Endothelial cell of umbilical vein (primary cell): Measurements from ENCODE around the gene HOXA9. TPM values are rescaled to one million over a fixed set of nuclear protein-coding genes. Genes with fewer than 3 reads are reported as not detected.

Source experiments
- BruUV-seq: library from RNA; stranded (reverse); fragments of 400-500 nt; replicated peaks from 2 replicates; lab custom pipeline; 2021; lab: Mats Ljungman, UMichigan
- CTCF ChIA-PET: fragments of 300-600, 350-600 bp; sonication (Branson Sonifier 250); formaldehyde crosslinking; loops from one replicate; lab custom pipeline; 2021; ENCODE audit warnings: antibody characterized with exemption, inconsistent platforms; lab: Charles Lee
- POLR2A ChIA-PET: fragments of 300-600, 350-600 bp; sonication (Branson Sonifier 250); formaldehyde crosslinking; loops from one replicate; lab custom pipeline; 2021; ENCODE audit warnings: antibody characterized with exemption, inconsistent platforms; lab: Charles Lee
- DNase-seq: peaks from one replicate; pipeline ENCODE4 v3.0.0-alpha.2; 2011; ENCODE audit warnings: low read depth, low spot score
- FAIRE-seq: peaks from 2 replicates; lab custom pipeline; 2011; peaks lifted over from hg19 to GRCh38; lab: Jason Lieb, UNC
- H2AFZ ChIP-seq: 2 replicates; pipeline ENCODE4 v1.6.0; 2012; ENCODE audit warnings: low read depth, low read length, control low read depth, inconsistent platforms
- H3K27ac ChIP-seq: 2 replicates; pipeline ENCODE4 v1.5.1; 2011; ENCODE audit warnings: low read depth, mild to moderate bottlenecking, control low read depth, low read length, moderate library complexity; ENCODE audit not compliant: insufficient read depth
- H3K27me3 ChIP-seq, 2 experiments: 2 replicates each; pipeline versions ENCODE4 v1.6.0 to v1.6.1; 2011; ENCODE audit warnings: low read length in 2 of 2, mixed read lengths in 1 of 2; ENCODE audit not compliant: control insufficient read depth in 2 of 2, insufficient read depth in 2 of 2
- H3K36me3 ChIP-seq, 2 experiments: 2 replicates in 1 of 2; 3 replicates in 1 of 2; pipeline ENCODE4 v1.5.1; 2011; ENCODE audit warnings: low read length in 2 of 2, mild to moderate bottlenecking in 1 of 2, moderate library complexity in 1 of 2; ENCODE audit not compliant: control insufficient read depth in 2 of 2, insufficient read depth in 2 of 2; ENCODE audit errors: extremely low read depth in 1 of 2
- H3K4me1 ChIP-seq: 3 replicates; pipeline ENCODE4 v1.5.1; 2011; ENCODE audit warnings: mild to moderate bottlenecking, low read length; ENCODE audit not compliant: control insufficient read depth, insufficient read depth; ENCODE audit errors: extremely low read depth
- H3K4me2 ChIP-seq: 2 replicates; pipeline ENCODE4 v1.6.1; 2011; ENCODE audit warnings: low read length, control low read depth, mixed read lengths; ENCODE audit not compliant: insufficient read depth
- H3K4me3 ChIP-seq, 3 experiments: fragments of 200-600 bp in 1 of 3; sonication (generic), shearing (Covaris generic) in 1 of 3; replicated peaks in 1 of 3; 2 replicates each; pipeline ENCODE4 v1.5.1; 2011 to 2016; ENCODE audit warnings: control low read depth in 3 of 3, low read length in 3 of 3, mild to moderate bottlenecking in 2 of 3, inconsistent platforms in 1 of 3, low read depth in 1 of 3, moderate library complexity in 1 of 3; ENCODE audit not compliant: insufficient read depth in 1 of 3
- H3K79me2 ChIP-seq: 2 replicates; pipeline ENCODE4 v1.6.0; 2012; ENCODE audit warnings: low read length, inconsistent platforms; ENCODE audit not compliant: control insufficient read depth, insufficient read depth
- H3K9ac ChIP-seq: replicated peaks from 2 replicates; pipeline ENCODE3; 2011; ENCODE audit warnings: low read length, control low read depth; ENCODE audit not compliant: insufficient read depth; ENCODE audit errors: extremely low read depth
- H3K9me1 ChIP-seq: replicated peaks from 3 replicates; pipeline ENCODE4 v1.6.0; 2011; ENCODE audit warnings: mild to moderate bottlenecking, low read length; ENCODE audit not compliant: control insufficient read depth, insufficient read depth; ENCODE audit errors: extremely low read depth
- H3K9me3 ChIP-seq: replicated peaks from 2 replicates; pipeline ENCODE4 v1.5.1; 2012; ENCODE audit warnings: low read length, inconsistent platforms; ENCODE audit not compliant: control insufficient read depth, insufficient read depth
- H4K20me1 ChIP-seq: replicated peaks from 2 replicates; pipeline ENCODE3; 2011; ENCODE audit warnings: mild to moderate bottlenecking, low read length; ENCODE audit not compliant: control insufficient read depth, insufficient read depth; ENCODE audit errors: extremely low read depth
- CTCF ChIP-seq, 2 donors: IDR thresholded peaks; 1 replicate in 1 of 2; 2 replicates in 1 of 2; pipeline ENCODE4 v1.5.1; 2011; ENCODE audit warnings: low read length in 2 of 2, mild to moderate bottlenecking in 2 of 2, moderate library complexity in 2 of 2, control low read depth in 1 of 2, inconsistent platforms in 1 of 2, low read depth in 1 of 2; ENCODE audit not compliant: insufficient read depth in 1 of 2; ENCODE audit errors: extremely low read depth in 1 of 2
- MYC ChIP-seq: IDR thresholded peaks from one replicate; pipeline ENCODE4 v1.6.1; 2011; ENCODE audit warnings: mild to moderate bottlenecking, low read depth, low read length
- dilution Hi-C: fragments of 300-500 bp; cut with MboI; formaldehyde crosslinking; loops from one replicate; pipeline ENCODE4 v1.15.0; 2019; ENCODE audit warnings: low sequenced_read_pairs; ENCODE audit not compliant: extremely low pct_ligation_motif_present
- intact Hi-C: fragments of 100-400 bp; cut with micrococcal nuclease; formaldehyde crosslinking; loops from one replicate; pipeline ENCODE4 v1.10.0; 2022
- polyA plus RNA-seq, 4 experiments: library from polyadenylated mRNA; depleted of rRNA in 3 of 4; stranded (reverse) in 3 of 4; unstranded in 1 of 4; fragments of >200 nt; gene quantifications; 2 replicates each; pipeline versions ENCODE4 v1.2.1 to v1.2.3, GENCODE V29; 2011 to 2012; ENCODE audit warnings: missing spikeins in 1 of 4
- total RNA-seq: library from RNA; stranded (reverse); gene quantifications from 2 replicates; pipeline ENCODE4 v1.2.3, GENCODE V29; 2021

HOXA9 gene
- total and polyA plus RNA-seq, 2 donors (not counting 3 experiments of a cell fraction or from before 2014, with no cell fraction given), result 47.2 to 61.6 TPM

- peaks cover 68% of the 10 kb centered on the region for H3K4me1 ChIP-seq
- FAIRE-seq, result peak; percentile 31
- intact Hi-C loops (loop anchor here (1.0 to 2.0 kb wide), 2 partner anchors 8 to 13 kb away; partner anchors contain the start of gene HOXA9), dilution Hi-C loops (loop anchor here (25.0 kb wide), 1 partner anchor 964 kb away; no protein-coding TSS in a partner anchor)
- H3K79me2 ChIP-seq, result peaks cover 98% of the 10 kb centered on the region
- DNase-seq, result no peak
- H3K9me3 ChIP-seq, result no peaks in the 10 kb centered on the region
- ChIA-PET POLR2A (interaction anchor here (1.2 to 2.6 kb wide), 6 partner anchors 14 to 468 kb away, joined by 3 to 8 read pairs (median 4); partner anchors contain the start of gene HOXA9), CTCF (interaction anchor here (1.0 to 5.6 kb wide), 17 partner anchors 8 to 782 kb away, joined by 3 to 83 read pairs (median 5); partner anchors contain the start of genes HOXA4 and HOXA9)
- no peaks in the 10 kb centered on the region for H3K27me3 ChIP-seq
- TF ChIP-seq MYC, result no peak
- peak in 1 of 2 donors; percentile 11 for TF ChIP-seq CTCF (IDR thresholded peaks at IDR 0.05; ENCODE audit: extremely low read depth in 1 of 2, insufficient read depth in 1 of 2, low read depth in 1 of 2, low read length in 2 of 2)
- H3K4me2 ChIP-seq, result peak overlapping the region; percentile 92
- H3K36me3 ChIP-seq, result peaks cover 0 to 2% of the 10 kb centered on the region in 2 experiments
- peak overlapping the region; percentile 54 to 85 (median 55) for H3K4me3 ChIP-seq
- BruUV-seq, result TSS peak; percentile 39
- H3K9me1 ChIP-seq, result no peaks in the 10 kb centered on the region
- H2AFZ ChIP-seq, result no peak overlapping the region
- no peaks in the 10 kb centered on the region for H4K20me1 ChIP-seq
- H3K9ac ChIP-seq, result peak overlapping the region; percentile 78
- peak overlapping the region; percentile 96 for H3K27ac ChIP-seq
Observed at GRCh38 chr7:27151341-27151930, 13.9 kb downstream of the HOXA9 start.
